Breast epithelium (tissue), 4 donors: ENCODE data around the gene SYCP1. TPM values are rescaled to one million over a fixed set of nuclear protein-coding genes. Genes with fewer than 3 reads are reported as not detected.

Experiments
- DNase-seq, 2 donors: peaks; one replicate each; pipeline ENCODE4 v3.0.0-alpha.2; 2019; ENCODE audit warnings: low spot score in 2 of 2
- H3K27ac ChIP-seq, 2 donors: fragments of 200-600 bp; sonication (generic) in 1 of 2; one replicate each; pipeline ENCODE4 v1.5.1; 2016 to 2019; ENCODE audit warnings: mild to moderate bottlenecking in 1 of 2
- H3K27me3 ChIP-seq, 2 donors: fragments of 200-600 bp; sonication (generic) in 1 of 2; one replicate each; pipeline versions ENCODE4 v1.5.1 to v1.6.0; 2017 to 2019; ENCODE audit warnings: control low read depth in 1 of 2, mild to moderate bottlenecking in 1 of 2
- H3K36me3 ChIP-seq: fragments of 200-600 bp; one replicate; pipeline ENCODE4 v1.5.1; 2019
- H3K4me1 ChIP-seq, 2 donors: fragments of 200-600 bp; sonication (generic); one replicate each; pipeline ENCODE4 v1.5.1; 2016 to 2019; ENCODE audit warnings: control low read depth in 1 of 2
- H3K4me3 ChIP-seq, 3 donors: fragments of 200-600 bp; sonication (generic); 1 replicate in 2 of 3; 2 replicates in 1 of 3; pipeline ENCODE4 v1.5.1; 2016 to 2019; ENCODE audit warnings: mild to moderate bottlenecking in 3 of 3, moderate library complexity in 2 of 3
- H3K9me3 ChIP-seq, 2 donors: fragments of 200-600 bp; sonication (generic) in 1 of 2; one replicate each; pipeline ENCODE4 v1.5.1; 2016 to 2019; ENCODE audit warnings: control low read depth in 1 of 2
- POLR2A ChIP-seq: fragments of 450-650 bp; IDR thresholded peaks from one replicate; pipeline ENCODE4 v1.6.1; 2016; ENCODE audit warnings: antibody characterized with exemption, mild to moderate bottlenecking, moderate library complexity
- POLR2AphosphoS5 ChIP-seq, 3 donors: sonication (generic); formaldehyde crosslinking; IDR thresholded peaks; one replicate each; pipeline ENCODE4 v1.6.1; 2017; ENCODE audit warnings: antibody characterized with exemption in 3 of 3
- intact Hi-C: fragments of 100-400 bp; cut with DNase I; formaldehyde crosslinking; loops from one replicate; pipeline ENCODE4 v1.15.1; 2023; ENCODE audit warnings: low total_unique reads
- total RNA-seq, 3 donors: library from RNA; depleted of rRNA; stranded (reverse); fragments of >200 nt; gene quantifications; one replicate each; pipeline ENCODE4 v1.1.0, GENCODE V29; 2016
- TF ChIP-seq, protein P1 (sequence below), 3 donors: fragments of 450-650 bp; IDR thresholded peaks; one replicate each; pipeline ENCODE4 v1.5.1; 2016 to 2017; ENCODE audit warnings: antibody characterized with exemption in 3 of 3, mild to moderate bottlenecking in 3 of 3, moderate library complexity in 3 of 3

Gene SYCP1
- total RNA-seq, 3 donors from 2014 or later: 0.16 TPM; not detected in 2

DNA sequence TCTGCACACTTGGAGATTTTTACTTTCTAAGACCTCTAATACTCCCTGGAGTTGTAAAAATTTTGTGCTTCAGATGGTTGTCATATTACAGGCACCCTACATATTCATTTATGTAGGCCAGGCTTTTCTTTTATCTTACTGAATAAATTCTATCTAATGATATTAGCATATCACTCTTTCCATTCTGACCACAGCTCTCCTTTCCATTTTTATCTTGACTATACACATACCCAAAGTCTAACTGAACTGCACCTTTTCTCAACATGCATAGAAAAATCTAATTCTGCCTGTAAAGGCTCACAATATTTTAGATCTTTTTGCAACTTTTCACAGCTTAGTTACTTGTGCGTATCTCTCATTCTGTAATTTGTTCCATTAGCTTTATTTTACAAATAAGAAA, 122.2 kb downstream of the SYCP1 start:
- TF ChIP-seq POLR2A: no peak
- Histone ChIP-seq H3K27ac (no peak overlapping the region), H3K9me3 (peaks cover 0 to 4% of the 10 kb centered on the region in 2 donors), H3K36me3 (no peaks in the 10 kb centered on the region), H3K27me3 (peaks cover 0 to 5% of the 10 kb centered on the region in 2 donors), H3K4me1 (no peaks in the 10 kb centered on the region), H3K4me3 (no peak overlapping the region)
- intact Hi-C loops: no loop called here
- no peak for DNase-seq

DNA sequence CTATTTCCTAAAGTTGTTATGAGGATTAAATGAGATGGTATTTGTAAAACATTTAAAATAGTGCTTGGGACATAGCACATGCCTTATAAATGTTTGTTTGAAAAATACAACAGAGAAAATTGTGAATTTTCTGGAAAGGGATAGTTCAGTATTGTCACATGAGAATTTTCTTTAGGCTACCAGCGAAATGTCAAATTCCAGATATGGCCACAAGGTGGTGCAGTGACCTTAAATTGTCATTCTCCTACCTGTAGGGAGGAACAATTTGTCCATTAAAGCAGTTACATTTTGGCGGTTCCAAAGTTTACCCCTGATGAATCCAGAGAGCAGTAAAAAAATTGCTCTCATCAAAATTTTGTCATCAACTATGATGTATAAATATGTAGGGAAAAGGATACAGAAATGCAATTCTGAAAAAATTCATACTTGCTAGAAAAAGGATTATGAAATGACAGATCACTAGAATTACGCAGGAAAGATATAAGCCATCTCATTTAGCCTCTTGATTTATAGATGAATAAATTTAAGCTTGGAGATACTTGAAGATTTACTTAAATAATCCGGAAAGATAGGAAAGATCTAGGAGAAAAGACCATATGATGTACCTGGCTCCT, 124.7 kb downstream of the SYCP1 start:
- no peaks in the 10 kb centered on the region for H3K36me3 ChIP-seq
- H3K27me3 ChIP-seq: peaks cover 0 to 5% of the 10 kb centered on the region in 2 donors
- intact Hi-C loops: no loop called here
- H3K4me3 ChIP-seq: no peak overlapping the region
- H3K27ac ChIP-seq: no peak overlapping the region
- TF ChIP-seq, protein P1, sequence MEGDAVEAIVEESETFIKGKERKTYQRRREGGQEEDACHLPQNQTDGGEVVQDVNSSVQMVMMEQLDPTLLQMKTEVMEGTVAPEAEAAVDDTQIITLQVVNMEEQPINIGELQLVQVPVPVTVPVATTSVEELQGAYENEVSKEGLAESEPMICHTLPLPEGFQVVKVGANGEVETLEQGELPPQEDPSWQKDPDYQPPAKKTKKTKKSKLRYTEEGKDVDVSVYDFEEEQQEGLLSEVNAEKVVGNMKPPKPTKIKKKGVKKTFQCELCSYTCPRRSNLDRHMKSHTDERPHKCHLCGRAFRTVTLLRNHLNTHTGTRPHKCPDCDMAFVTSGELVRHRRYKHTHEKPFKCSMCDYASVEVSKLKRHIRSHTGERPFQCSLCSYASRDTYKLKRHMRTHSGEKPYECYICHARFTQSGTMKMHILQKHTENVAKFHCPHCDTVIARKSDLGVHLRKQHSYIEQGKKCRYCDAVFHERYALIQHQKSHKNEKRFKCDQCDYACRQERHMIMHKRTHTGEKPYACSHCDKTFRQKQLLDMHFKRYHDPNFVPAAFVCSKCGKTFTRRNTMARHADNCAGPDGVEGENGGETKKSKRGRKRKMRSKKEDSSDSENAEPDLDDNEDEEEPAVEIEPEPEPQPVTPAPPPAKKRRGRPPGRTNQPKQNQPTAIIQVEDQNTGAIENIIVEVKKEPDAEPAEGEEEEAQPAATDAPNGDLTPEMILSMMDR (IDR thresholded peaks at IDR 0.05): peak; percentile 73 to 84 (median 79)
- TF ChIP-seq POLR2A: no peak
- no peak for TF ChIP-seq POLR2AphosphoS5 (IDR thresholded peaks at IDR 0.05)
- no peaks in the 10 kb centered on the region for H3K4me1 ChIP-seq
- peak; percentile 43 to 64 for DNase-seq
- H3K9me3 ChIP-seq: peaks cover 0 to 16% of the 10 kb centered on the region in 2 donors

DNA sequence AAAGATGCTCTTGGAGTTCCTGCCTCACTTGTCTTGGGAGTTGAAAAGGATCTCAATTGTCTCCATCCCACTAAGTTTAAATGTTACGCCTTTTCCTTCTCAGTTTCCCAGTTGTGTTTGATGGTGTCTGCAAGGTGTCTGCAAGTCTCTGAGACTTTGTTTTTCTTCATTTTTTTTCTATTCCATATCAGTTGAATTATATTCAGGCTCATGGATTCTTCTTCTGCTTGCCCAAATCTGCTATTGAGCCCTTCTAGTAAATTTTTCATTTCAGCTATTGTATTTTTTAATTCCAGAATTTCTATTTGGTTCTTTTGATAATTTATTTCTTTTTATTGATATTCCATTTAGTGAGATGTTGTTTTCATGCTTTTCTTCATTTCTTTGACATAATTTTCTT, 127.6 kb downstream of the SYCP1 start:
- TF ChIP-seq POLR2AphosphoS5 (IDR thresholded peaks at IDR 0.05) (no peak), POLR2A (no peak)
- TF ChIP-seq, protein P1 (IDR thresholded peaks at IDR 0.05): no peak
- DNase-seq: no peak
- intact Hi-C loops: loop anchor here (5.0 kb wide), 1 partner anchor 125 kb away; no protein-coding TSS in a partner anchor
- Histone ChIP-seq H3K4me3 (no peak overlapping the region), H3K27ac (no peak overlapping the region), H3K27me3 (peaks cover 0 to 5% of the 10 kb centered on the region in 2 donors), H3K9me3 (peaks cover under 1 to 16% of the 10 kb centered on the region in 2 donors), H3K36me3 (no peaks in the 10 kb centered on the region), H3K4me1 (no peaks in the 10 kb centered on the region)

DNA sequence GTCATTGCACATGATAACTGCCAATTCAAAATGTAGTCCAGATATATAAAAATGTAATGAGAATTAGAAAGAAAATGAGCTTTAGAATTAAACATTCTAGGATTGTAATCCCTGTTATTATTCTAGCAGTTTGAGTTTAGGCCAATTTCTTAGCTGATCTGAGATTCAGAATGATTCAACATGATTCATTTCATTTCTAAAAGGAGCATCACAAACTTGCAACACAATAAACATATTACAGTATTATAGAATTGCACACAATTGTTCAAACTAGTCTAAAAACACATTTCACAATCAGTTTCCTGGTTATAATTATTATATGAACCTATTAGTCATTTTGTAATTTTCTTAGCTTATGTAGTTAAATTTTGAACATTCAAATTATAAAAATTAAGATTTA, 131.6 kb downstream of the SYCP1 start:
- Histone ChIP-seq H3K27ac (no peak overlapping the region), H3K4me1 (no peaks in the 10 kb centered on the region), H3K9me3 (peaks cover 8 to 38% of the 10 kb centered on the region in 2 donors), H3K27me3 (no peaks in the 10 kb centered on the region), H3K4me3 (no peak overlapping the region), H3K36me3 (no peaks in the 10 kb centered on the region)
- TF ChIP-seq POLR2AphosphoS5 (IDR thresholded peaks at IDR 0.05) (no peak), POLR2A (no peak)
- TF ChIP-seq, protein P1 (IDR thresholded peaks at IDR 0.05): no peak
- no peak for DNase-seq
- intact Hi-C loops: no loop called here

DNA sequence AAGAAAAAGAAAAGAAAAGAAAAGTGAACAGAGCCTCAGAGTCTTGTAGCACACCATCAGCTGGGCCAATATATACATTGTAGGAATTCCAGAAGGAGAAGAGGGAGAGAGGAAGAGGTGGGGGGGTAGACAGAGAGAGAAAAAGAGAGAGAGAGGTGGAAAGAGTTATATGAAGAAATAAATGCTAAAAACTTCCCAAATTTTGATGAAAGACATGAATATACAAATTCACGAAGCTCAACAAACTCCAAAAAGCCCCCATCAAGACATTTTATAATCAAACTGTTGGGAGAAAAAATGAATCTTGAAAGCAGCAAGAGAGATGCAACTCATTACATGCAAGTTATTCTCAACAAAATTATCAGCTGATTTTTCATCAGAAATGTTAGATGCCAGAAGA, 133.4 kb downstream of the SYCP1 start:
- Histone ChIP-seq H3K27ac (no peak overlapping the region), H3K4me1 (no peaks in the 10 kb centered on the region), H3K9me3 (peaks cover 8 to 22% of the 10 kb centered on the region in 2 donors), H3K36me3 (no peaks in the 10 kb centered on the region), H3K27me3 (no peaks in the 10 kb centered on the region), H3K4me3 (no peak overlapping the region)
- TF ChIP-seq POLR2A: no peak
- no peak for DNase-seq
- intact Hi-C loops: no loop called here

DNA sequence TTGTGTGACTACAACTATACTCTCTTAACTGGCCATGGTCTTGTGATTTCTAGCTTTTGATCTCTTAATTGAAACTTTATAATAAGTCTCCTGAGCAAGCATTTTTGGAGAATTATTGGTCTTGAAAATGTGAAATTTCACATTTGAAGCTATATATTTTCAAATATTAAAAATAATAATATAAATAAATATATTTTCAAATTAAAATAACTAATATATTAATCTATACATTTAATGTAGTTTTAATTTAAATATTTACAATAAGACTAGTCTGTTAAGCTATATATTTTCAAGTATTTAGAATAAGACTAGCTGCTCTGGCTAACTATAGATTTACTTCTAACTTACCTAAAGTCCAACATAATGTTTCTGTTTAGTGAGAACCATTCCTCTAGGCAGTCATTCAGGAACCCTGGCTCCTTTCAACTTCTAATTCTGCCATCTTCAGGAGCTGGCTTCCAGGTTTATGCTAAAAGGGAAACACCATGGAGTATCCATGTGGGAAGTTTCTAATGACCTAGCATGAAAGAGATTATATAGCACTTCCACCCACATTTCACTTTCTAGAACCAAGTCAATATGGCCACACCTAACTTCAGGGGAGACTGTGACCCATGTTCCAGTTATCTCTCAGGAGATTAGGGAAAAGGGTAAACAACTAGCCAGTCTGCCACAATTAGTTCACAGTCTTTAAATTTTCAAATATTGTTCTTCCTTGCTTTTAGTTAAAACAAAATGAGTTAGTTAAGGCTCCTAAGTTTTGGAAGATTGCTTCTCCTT, 143.0 kb downstream of the SYCP1 start:
- H3K36me3 ChIP-seq: no peaks in the 10 kb centered on the region
- H3K27me3 ChIP-seq: no peaks in the 10 kb centered on the region
- H3K4me3 ChIP-seq: no peak overlapping the region
- no peaks in the 10 kb centered on the region for H3K9me3 ChIP-seq
- H3K27ac ChIP-seq: no peak overlapping the region
- no peaks in the 10 kb centered on the region for H3K4me1 ChIP-seq
- intact Hi-C loops: no loop called here
- DNase-seq: no peak
- TF ChIP-seq, protein P1 (IDR thresholded peaks at IDR 0.05): no peak
- TF ChIP-seq POLR2AphosphoS5 (IDR thresholded peaks at IDR 0.05): no peak
- TF ChIP-seq POLR2A: no peak
